GM12874 (cell line): ENCODE measurements around the gene SGMS1.

Experiments used
- CTCF ChIP-seq: IDR thresholded peaks from 2 replicates; pipeline ENCODE4 v1.5.1; 2011; ENCODE audit warnings: low read depth, mild to moderate bottlenecking, control low read depth, low read length, moderate library complexity; ENCODE audit not compliant: insufficient read depth

Gene SGMS1

GRCh38 chr10:50315424-50315823 lies 308.3 kb downstream of the SGMS1 start:
- TF ChIP-seq CTCF, result no peak

GRCh38 chr10:50314169-50315071 lies 309.3 kb downstream of the SGMS1 start:
- TF ChIP-seq CTCF, result no peak

- TF ChIP-seq CTCF, result no peak
These were observed 311.0 kb downstream of the SGMS1 start for GRCh38 chr10:50312464-50313437.

- TF ChIP-seq CTCF, result peak; percentile 74
These were observed 313.1 kb downstream of the SGMS1 start for GRCh38 chr10:50310560-50311174.

GRCh38 chr10:50309342-50309741 lies 314.4 kb downstream of the SGMS1 start:
- no peak for TF ChIP-seq CTCF

- TF ChIP-seq CTCF, result no peak
These were observed 319.1 kb downstream of the SGMS1 start for GRCh38 chr10:50304660-50305059.
